ENCODE measurements around the gene DDX52. TPM values are rescaled to one million over a fixed set of nuclear protein-coding genes. Genes with fewer than 3 reads are reported as not detected.

The DDX52 gene
- total and polyA plus RNA-seq, 9 of the 15 experiments (the other 6 are each of a cell fraction or from before 2014, with no cell fraction given) = 19.1 to 50.5 (median 34.8) TPM

DNA sequence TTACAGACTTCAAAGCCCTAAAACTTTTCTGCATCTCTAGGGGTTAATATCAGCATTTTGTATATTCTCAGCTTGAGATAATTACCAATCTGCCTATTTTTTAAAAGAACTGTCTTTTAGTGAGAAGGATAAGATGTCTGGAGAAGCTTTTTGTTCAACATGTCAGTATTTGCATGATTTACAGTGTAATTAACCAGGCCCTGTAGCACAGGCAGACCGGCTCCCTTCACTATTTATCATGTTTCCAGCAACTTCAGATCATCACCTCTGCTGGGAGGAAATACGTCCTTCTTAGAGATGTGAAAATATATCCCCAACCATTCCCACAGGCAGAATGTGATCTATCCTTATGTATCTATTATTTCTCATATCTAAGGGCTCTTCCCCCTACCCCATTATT, 8.6 kb upstream of the DDX52 start (continued):
- TF ChIP-seq, protein P1, sequence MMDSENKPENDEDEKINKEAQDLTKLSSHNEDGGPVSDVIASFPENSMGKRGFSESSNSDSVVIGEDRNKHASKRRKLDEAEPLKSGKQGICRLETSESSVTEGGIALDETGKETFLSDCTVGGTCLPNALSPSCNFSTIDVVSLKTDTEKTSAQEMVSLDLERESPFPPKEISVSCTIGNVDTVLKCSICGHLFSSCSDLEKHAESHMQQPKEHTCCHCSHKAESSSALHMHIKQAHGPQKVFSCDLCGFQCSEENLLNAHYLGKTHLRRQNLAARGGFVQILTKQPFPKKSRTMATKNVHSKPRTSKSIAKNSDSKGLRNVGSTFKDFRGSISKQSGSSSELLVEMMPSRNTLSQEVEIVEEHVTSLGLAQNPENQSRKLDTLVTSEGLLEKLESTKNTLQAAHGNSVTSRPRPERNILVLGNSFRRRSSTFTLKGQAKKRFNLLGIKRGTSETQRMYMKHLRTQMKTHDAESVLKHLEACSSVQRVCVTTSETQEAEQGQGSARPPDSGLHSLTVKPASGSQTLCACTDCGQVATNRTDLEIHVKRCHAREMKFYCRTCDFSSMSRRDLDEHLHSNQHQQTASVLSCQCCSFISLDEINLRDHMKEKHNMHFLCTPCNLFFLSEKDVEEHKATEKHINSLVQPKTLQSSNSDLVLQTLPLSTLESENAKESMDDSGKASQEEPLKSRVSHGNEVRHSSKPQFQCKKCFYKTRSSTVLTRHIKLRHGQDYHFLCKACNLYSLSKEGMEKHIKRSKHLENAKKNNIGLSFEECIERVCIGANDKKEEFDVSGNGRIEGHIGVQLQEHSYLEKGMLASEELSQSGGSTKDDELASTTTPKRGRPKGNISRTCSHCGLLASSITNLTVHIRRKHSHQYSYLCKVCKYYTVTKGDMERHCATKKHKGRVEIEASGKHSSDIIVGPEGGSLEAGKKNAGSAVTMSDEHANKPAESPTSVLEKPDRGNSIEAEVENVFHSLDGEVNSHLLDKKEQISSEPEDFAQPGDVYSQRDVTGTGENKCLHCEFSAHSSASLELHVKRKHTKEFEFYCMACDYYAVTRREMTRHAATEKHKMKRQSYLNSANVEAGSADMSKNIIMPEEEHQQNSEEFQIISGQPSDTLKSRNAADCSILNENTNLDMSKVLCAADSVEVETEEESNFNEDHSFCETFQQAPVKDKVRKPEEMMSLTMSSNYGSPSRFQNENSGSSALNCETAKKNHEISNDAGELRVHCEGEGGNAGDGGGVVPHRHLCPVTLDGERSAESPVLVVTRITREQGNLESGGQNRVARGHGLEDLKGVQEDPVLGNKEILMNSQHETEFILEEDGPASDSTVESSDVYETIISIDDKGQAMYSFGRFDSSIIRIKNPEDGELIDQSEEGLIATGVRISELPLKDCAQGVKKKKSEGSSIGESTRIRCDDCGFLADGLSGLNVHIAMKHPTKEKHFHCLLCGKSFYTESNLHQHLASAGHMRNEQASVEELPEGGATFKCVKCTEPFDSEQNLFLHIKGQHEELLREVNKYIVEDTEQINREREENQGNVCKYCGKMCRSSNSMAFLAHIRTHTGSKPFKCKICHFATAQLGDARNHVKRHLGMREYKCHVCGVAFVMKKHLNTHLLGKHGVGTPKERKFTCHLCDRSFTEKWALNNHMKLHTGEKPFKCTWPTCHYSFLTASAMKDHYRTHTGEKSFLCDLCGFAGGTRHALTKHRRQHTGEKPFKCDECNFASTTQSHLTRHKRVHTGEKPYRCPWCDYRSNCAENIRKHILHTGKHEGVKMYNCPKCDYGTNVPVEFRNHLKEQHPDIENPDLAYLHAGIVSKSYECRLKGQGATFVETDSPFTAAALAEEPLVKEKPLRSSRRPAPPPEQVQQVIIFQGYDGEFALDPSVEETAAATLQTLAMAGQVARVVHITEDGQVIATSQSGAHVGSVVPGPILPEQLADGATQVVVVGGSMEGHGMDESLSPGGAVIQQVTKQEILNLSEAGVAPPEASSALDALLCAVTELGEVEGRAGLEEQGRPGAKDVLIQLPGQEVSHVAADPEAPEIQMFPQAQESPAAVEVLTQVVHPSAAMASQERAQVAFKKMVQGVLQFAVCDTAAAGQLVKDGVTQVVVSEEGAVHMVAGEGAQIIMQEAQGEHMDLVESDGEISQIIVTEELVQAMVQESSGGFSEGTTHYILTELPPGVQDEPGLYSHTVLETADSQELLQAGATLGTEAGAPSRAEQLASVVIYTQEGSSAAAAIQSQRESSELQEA (IDR thresholded peaks at IDR 0.05; ENCODE audit: low read depth) = no peak
- TF ChIP-seq, protein P2, sequence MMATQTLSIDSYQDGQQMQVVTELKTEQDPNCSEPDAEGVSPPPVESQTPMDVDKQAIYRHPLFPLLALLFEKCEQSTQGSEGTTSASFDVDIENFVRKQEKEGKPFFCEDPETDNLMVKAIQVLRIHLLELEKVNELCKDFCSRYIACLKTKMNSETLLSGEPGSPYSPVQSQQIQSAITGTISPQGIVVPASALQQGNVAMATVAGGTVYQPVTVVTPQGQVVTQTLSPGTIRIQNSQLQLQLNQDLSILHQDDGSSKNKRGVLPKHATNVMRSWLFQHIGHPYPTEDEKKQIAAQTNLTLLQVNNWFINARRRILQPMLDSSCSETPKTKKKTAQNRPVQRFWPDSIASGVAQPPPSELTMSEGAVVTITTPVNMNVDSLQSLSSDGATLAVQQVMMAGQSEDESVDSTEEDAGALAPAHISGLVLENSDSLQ (IDR thresholded peaks at IDR 0.05) = peak; percentile 46; the same call in 1 of the 2 replicates
- TF ChIP-seq, protein P3, sequence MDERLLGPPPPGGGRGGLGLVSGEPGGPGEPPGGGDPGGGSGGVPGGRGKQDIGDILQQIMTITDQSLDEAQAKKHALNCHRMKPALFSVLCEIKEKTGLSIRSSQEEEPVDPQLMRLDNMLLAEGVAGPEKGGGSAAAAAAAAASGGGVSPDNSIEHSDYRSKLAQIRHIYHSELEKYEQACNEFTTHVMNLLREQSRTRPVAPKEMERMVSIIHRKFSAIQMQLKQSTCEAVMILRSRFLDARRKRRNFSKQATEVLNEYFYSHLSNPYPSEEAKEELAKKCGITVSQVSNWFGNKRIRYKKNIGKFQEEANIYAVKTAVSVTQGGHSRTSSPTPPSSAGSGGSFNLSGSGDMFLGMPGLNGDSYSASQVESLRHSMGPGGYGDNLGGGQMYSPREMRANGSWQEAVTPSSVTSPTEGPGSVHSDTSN (CRISPR knock-in tag; IDR thresholded peaks at IDR 0.05; ENCODE audit: low read depth) = no peak
- TF ChIP-seq, protein P3 (tag; conservative IDR thresholded peaks at IDR 0.05; ENCODE audit: low read depth) = peak; percentile 69
- TF ChIP-seq SUPT5H (IDR thresholded peaks at IDR 0.05) = no peak
- TF ChIP-seq, protein P4, sequence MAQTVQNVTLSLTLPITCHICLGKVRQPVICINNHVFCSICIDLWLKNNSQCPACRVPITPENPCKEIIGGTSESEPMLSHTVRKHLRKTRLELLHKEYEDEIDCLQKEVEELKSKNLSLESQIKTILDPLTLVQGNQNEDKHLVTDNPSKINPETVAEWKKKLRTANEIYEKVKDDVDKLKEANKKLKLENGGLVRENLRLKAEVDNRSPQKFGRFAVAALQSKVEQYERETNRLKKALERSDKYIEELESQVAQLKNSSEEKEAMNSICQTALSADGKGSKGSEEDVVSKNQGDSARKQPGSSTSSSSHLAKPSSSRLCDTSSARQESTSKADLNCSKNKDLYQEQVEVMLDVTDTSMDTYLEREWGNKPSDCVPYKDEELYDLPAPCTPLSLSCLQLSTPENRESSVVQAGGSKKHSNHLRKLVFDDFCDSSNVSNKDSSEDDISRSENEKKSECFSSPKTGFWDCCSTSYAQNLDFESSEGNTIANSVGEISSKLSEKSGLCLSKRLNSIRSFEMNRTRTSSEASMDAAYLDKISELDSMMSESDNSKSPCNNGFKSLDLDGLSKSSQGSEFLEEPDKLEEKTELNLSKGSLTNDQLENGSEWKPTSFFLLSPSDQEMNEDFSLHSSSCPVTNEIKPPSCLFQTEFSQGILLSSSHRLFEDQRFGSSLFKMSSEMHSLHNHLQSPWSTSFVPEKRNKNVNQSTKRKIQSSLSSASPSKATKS (CRISPR knock-in tag; IDR thresholded peaks at IDR 0.05) = no peak
- no peak for TF ChIP-seq TGIF2 (CRISPR knock-in tag; IDR thresholded peaks at IDR 0.05)

All from K562 (cell line).